ENCODE measurements around the gene CACHD1.

DNA sequence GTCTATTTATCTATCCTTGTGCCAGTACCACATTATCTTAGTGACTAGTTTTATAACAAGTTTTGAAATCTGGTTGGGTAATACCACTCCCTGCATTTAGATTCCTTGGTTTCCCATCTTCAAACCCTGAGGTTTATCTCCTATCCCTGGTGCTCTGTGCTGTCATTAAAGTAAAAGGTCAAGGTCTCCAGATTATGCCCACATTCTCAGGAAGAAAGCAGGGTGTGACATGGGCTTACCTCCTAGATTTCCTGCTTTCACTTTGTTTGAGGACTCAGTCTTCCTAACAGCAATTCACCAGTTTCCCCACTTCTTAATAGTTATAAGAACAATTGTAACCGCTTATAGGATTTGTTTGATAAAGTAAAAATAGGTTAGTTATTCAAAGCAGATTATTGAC lies 86.0 kb downstream of the CACHD1 start:
- TF ChIP-seq, protein P1, sequence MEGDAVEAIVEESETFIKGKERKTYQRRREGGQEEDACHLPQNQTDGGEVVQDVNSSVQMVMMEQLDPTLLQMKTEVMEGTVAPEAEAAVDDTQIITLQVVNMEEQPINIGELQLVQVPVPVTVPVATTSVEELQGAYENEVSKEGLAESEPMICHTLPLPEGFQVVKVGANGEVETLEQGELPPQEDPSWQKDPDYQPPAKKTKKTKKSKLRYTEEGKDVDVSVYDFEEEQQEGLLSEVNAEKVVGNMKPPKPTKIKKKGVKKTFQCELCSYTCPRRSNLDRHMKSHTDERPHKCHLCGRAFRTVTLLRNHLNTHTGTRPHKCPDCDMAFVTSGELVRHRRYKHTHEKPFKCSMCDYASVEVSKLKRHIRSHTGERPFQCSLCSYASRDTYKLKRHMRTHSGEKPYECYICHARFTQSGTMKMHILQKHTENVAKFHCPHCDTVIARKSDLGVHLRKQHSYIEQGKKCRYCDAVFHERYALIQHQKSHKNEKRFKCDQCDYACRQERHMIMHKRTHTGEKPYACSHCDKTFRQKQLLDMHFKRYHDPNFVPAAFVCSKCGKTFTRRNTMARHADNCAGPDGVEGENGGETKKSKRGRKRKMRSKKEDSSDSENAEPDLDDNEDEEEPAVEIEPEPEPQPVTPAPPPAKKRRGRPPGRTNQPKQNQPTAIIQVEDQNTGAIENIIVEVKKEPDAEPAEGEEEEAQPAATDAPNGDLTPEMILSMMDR (IDR thresholded peaks at IDR 0.05), result no peak
- TF ChIP-seq EP300 (IDR thresholded peaks at IDR 0.05), result no peak
- no peak for TF ChIP-seq POLR2AphosphoS5 (IDR thresholded peaks at IDR 0.05)

All from gastroesophageal sphincter (tissue), 3 donors.